BE2C (cell line): ENCODE results near the gene ACMSD.
"Not testable (repeated sequence)": the region's sequence is repeated elsewhere in the genome, so short reads cannot be mapped to it uniquely, and the experiment has no call there.

Experiments used
- DNase-seq: peaks from one replicate; pipeline ENCODE4 v3.0.0-alpha.2; 2020
- H3K27me3 ChIP-seq: fragments of 250-450 bp; sonication (Bioruptor Pico); 2 replicates; pipeline ENCODE4 v1.5.1; 2020; ENCODE audit warnings: mild to moderate bottlenecking
- H3K36me3 ChIP-seq: fragments of 250-450 bp; sonication (Bioruptor Pico); 2 replicates; pipeline ENCODE4 v1.5.1; 2020; ENCODE audit warnings: mild to moderate bottlenecking
- H3K4me1 ChIP-seq: fragments of 250-450 bp; sonication (Bioruptor Pico); 2 replicates; pipeline ENCODE4 v1.5.1; 2020
- H3K4me3 ChIP-seq: 2 replicates; pipeline ENCODE4 v1.5.1; 2011; ENCODE audit warnings: low read depth, low read length
- H3K9me3 ChIP-seq: fragments of 250-450 bp; sonication (Bioruptor Pico); 2 replicates; pipeline ENCODE4 v1.5.1; 2020
- CTCF ChIP-seq: IDR thresholded peaks from 2 replicates; pipeline ENCODE4 v1.5.1; 2012; ENCODE audit warnings: mild to moderate bottlenecking, low read depth, low read length

The ACMSD gene

DNA sequence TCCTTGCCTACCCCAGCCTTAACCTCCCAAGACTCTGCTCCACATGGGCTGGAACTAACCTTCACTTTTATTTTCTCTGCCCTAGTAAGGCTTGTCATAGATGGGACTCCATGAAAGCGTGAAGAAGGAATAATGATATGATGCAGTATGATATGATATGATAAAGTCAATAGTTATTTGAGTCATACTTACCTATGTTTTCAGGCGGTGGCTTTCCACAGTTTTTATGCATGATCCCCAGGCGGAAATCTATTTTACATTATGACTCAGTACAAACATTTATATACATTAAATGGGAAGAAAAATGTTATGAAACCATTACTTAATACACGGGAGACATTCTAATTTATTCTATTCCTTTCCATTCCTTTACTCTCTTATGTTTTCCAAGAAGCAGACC is 5.6 kb downstream of the ACMSD start:
- H3K36me3 ChIP-seq = no peaks in the 10 kb centered on the region
- no peaks in the 10 kb centered on the region for H3K27me3 ChIP-seq
- no peak for DNase-seq
- no peaks in the 10 kb centered on the region for H3K9me3 ChIP-seq
- no peak overlapping the region for H3K4me3 ChIP-seq
- H3K4me1 ChIP-seq = no peaks in the 10 kb centered on the region
- no peak for TF ChIP-seq CTCF

DNA sequence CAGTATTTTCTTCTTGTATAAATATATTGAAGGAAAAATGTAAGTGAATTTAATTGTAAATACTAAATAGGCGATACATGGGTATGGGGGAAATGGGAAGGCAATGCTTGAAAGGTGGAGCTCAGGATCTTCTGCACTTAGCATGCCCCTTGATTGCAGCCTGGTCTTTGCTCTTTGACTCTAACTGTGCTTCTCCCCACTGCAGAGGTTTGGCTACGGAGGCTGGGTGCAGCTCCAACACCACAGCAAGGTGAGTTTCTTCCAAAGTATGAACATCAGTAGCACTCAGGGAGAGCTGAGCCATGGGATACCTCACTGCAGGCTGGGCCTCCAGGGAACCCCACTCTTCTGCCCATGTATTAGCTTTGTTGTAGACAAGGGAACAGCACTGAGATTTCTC is 6.6 kb downstream of the ACMSD start:
- Histone ChIP-seq H3K36me3 (no peaks in the 10 kb centered on the region), H3K4me3 (no peak overlapping the region), H3K4me1 (no peaks in the 10 kb centered on the region), H3K27me3 (no peaks in the 10 kb centered on the region), H3K9me3 (no peaks in the 10 kb centered on the region)
- DNase-seq = no peak
- TF ChIP-seq CTCF = no peak

GRCh38 chr2:134845719-134846118 is 7.3 kb downstream of the ACMSD start:
- H3K36me3 ChIP-seq = no peaks in the 10 kb centered on the region
- no peaks in the 10 kb centered on the region for H3K27me3 ChIP-seq
- no peaks in the 10 kb centered on the region for H3K9me3 ChIP-seq
- no peak overlapping the region for H3K4me3 ChIP-seq
- DNase-seq = no peak
- no peaks in the 10 kb centered on the region for H3K4me1 ChIP-seq
- TF ChIP-seq CTCF = no peak

DNA sequence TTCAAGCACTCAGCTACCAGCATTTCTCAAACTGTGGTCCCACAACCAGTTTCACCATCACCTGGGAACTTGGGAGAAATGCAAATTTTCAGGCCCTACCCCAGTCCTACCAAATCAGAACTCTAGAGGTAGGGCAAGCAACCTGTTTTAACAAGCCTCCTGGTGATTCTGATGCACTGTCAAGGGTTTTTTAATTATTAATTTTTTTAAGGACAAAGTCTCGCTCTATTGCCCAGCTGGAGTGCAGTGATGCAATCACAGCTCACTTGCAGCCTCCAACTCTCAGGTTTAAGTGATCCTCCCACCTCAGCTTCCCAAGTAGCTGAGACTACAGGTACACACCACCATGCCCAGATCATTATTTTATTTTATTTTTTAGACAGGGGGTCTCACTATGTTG is 7.8 kb downstream of the ACMSD start:
- Histone ChIP-seq H3K4me3 (no peak overlapping the region), H3K27me3 (no peaks in the 10 kb centered on the region), H3K9me3 (no peaks in the 10 kb centered on the region), H3K36me3 (no peaks in the 10 kb centered on the region), H3K4me1 (no peaks in the 10 kb centered on the region)
- DNase-seq = no peak
- TF ChIP-seq CTCF = no peak

- H3K36me3 ChIP-seq, DNase-seq, H3K27me3 ChIP-seq: not testable (repeated sequence)
Measured at GRCh38 chr2:134847582-134847981, 9.2 kb downstream of the ACMSD start.

GRCh38 chr2:134852518-134852917 is 14.1 kb downstream of the ACMSD start:
- H3K27me3 ChIP-seq = no peaks in the 10 kb centered on the region
- H3K4me3 ChIP-seq = no peak overlapping the region
- no peaks in the 10 kb centered on the region for H3K4me1 ChIP-seq
- TF ChIP-seq CTCF = no peak
- no peaks in the 10 kb centered on the region for H3K9me3 ChIP-seq
- no peaks in the 10 kb centered on the region for H3K36me3 ChIP-seq
- no peak for DNase-seq

More at GRCh38 chr2:134847582-134847981, 9.2 kb downstream of the ACMSD start:
- H3K4me1 ChIP-seq, H3K9me3 ChIP-seq, H3K4me3 ChIP-seq: not testable (repeated sequence)

DNA sequence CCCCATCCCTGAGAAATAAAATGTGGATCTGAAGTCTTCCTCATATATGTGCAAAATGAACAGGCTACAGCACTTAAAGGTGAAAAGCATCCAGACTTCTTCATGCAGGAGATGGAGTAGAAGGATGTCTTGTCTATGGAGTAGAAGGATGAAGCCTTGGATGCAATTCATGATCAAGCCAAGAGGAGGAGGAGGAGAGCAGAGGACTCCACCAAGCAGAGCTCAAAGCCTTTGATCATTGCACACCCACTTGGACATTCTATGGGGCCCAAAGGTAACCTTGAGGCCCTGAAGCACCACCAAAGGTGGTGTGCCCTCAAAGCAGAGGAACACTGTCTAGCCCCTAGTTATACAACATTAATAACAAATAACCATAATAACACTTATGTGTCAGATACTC is 17.3 kb downstream of the ACMSD start:
- Histone ChIP-seq H3K36me3 (no peaks in the 10 kb centered on the region), H3K27me3 (no peaks in the 10 kb centered on the region), H3K4me1 (no peaks in the 10 kb centered on the region), H3K9me3 (no peaks in the 10 kb centered on the region), H3K4me3 (no peak overlapping the region)
- DNase-seq = no peak
- no peak for TF ChIP-seq CTCF
